Hair follicular keratinocyte (primary cell): ENCODE measurements around the gene CASP6. TPM values are rescaled to one million over a fixed set of nuclear protein-coding genes. Genes with fewer than 3 reads are reported as not detected.

ENCODE experiments used
- total RNA-seq: library from RNA; depleted of rRNA; stranded (reverse); fragments of >200 nt; gene quantifications from 2 replicates; pipeline ENCODE4 v1.2.3, GENCODE V29; 2015

Gene CASP6
- 25.2 and 29.0 TPM in 2 replicates for total RNA-seq

GRCh38 chr4:109702950-109703663 is at the start of gene CASP6:
Gene CASP6 (minus strand): TSS chr4:109703445. CDS start chr4:109703395, 50 bp downstream.

DNA sequence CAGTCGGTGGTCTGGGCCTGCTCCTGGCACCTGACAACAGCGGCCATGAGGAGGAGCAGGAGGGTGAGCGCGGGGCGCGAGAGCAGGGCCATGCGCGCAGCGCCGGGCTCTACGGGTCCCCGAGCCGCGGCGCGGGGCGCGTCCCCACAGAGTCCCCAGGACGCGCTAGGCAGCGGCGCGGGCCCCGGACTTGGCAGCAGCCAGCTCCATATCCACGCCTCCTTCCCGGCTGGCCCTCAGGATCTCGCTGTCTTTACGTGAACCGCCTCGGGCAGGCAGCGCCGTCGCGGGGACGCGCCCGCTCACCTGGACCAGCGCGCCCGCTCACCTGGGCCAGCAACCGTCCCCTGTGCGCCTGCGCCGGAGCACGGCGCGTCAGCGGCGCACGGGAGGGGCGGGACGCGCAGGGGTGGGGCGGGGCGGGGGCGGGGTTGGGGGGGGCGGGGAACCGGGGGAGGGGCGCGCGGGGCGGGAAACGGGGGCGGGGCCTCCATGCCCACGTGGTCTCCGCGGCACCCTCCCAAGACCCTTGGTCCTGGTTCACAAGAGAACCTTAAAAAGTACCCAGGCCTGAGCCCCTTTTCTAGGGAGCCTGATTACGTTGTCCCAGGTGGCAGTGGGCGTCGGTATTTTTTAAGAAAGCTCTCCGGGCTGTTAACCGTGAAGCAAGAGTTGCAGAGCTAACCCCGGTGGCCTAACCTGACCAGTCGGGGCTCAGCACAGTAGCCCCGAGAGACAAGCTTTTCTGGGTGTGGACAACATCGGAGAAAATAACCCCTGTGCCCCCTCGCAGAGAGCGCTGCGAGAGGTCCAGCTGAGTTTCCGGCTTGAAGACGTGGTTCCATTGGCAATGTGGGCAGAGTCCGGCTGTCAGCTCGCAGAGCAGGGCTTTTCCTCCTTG is 26.7 kb upstream of the CASP6 start, which contains the start of gene PLA2G12A:
TSS of gene PLA2G12A (minus strand) at position 353 of the 901 bp plus-strand sequence. CDS start at position 92, 261 bp downstream.

Other genes starting within 250 kb of the CASP6 start
- 70.4 and 82.0 TPM in 2 replicates for gene MCUB, start 143.2 kb downstream of the CASP6 start, total RNA-seq
- gene PLA2G12A, start 26.6 kb upstream of the CASP6 start, total RNA-seq, result 23.6 and 28.2 TPM in 2 replicates
- not detected in 2 replicates for gene CFI, start 98.6 kb upstream of the CASP6 start, total RNA-seq
- gene GAR1, start 112.3 kb upstream of the CASP6 start, total RNA-seq, result 14.4 and 14.6 TPM in 2 replicates
- 0.16 TPM in 1 of 2 replicates, not detected in the other for gene RRH, start 124.5 kb upstream of the CASP6 start, total RNA-seq
- gene LRIT3, start 144.7 kb upstream of the CASP6 start, total RNA-seq, result 0.11 TPM in 1 of 2 replicates, not detected in the other
- 1.5 and 1.8 TPM in 2 replicates for gene EGF, start 209.4 kb upstream of the CASP6 start, total RNA-seq